GM19438 (cell line): Measurements from ENCODE around the gene KDR.

ENCODE experiments used
- ATAC-seq: cut with Tn5 transposase; IDR thresholded peaks from one replicate; pipeline ENCODE4 v1.9.1; 2021; ENCODE audit warnings: low read depth; ENCODE audit not compliant: unreplicated experiment

The KDR gene

DNA sequence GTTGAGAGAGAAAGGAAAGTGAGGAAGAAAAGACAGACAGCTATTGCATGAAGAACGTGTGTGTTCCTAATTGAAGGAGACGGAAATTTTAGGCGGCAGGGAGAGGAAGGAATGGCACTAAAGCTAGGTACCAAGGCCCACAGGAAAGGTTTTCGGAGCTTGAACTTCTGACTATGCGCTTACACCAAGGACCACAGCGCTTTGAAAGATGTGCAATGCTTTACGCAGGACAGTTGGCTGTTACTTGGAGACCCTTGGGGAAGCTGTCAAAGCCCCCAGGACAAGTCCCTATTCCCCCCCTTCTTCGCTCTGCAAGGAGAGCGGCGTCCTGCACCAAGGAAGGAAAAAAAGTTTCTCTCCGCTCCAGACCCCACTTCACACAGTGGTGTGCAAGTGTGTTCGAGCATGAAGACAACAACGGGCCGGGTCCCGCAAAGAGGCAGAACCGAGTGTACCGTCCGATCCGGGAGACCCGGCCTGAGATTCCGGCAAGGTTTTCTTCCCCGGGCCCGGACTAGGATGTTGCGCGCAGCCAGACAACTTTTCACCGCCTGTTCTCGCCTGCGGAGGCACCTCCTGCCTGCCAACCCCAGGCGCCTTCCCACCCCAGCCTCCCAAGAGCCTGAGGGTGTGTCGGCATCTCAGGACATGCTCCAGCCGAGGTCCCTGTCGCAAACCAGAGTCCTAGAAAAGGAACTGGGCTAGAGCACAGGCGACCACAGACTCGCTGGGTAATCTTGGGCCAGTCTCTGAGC lies 896 bp downstream of the KDR start:
- ATAC-seq: no peak

DNA sequence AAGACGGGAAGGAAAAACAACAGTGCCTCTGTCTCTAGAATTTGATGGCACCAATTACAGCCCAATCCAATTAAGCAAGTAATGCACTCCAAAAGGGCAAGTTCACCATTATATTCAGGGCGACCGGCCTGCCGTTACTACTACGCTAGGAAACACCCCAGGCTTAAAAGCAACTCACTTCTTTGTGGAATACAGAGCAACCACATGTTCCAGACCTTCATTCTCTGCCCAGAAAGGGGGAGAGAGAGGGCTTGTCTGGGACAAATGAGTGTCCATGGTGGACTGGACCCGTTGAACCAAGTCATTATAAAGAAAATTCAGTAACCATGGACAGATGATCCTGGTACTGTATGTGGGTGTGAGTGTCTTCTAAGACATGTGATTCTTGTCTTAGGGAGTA lies 1.6 kb downstream of the KDR start:
- ATAC-seq: no peak

DNA sequence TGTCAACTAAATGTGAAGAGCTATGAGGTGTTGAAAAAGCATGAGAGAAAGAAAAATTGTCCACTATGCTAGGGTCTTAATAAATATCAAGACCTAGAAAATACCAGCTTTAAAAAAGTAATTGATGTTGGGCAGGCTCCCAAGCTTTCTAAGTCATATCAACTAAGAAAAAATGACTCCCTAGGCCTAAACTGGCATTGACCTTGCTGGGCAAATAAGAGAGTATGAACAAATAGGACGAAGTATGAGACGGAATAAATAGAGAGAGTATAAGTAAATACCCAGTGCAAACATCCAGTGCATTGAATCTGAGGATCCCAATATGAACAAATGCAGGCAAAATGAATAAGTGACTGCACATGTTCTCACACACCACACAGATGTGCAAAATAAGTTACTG lies 3.2 kb downstream of the KDR start:
- no peak for ATAC-seq

DNA sequence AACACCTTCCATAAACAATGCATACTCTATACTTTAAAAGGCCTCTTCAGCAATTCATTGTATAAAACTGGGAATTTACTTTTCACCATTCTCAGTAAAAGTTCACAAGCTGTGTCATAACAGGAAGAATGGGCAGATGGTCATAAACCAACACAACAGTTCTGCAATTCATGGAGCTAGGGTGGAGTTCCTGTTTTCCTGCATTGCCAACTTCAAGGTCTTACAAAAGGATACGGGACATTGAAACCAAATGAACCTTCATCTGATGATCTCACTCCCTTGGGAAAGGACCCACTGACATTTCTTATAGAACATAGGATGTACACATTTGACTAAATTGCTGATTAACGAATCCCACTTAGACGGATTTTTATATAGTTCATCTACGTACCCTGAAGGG lies 4.1 kb downstream of the KDR start:
- ATAC-seq: no peak

DNA sequence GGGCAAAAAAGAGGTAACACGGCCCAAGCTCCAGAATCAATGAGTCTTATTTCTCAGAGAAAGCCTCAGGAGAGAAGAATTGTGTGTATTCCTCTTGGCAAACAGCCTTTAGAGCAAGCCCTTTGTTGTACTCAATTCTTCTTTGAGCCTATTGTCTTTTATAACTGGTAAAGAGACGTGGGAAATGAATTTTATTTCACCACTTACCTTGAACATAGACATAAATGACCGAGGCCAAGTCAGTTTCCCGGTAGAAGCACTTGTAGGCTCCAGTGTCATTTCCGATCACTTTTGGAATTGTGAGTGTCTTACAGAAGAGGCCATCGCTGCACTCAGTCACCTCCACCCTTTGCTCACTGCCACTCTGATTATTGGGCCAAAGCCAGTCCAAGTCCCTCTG lies 7.0 kb downstream of the KDR start:
- no peak for ATAC-seq

DNA sequence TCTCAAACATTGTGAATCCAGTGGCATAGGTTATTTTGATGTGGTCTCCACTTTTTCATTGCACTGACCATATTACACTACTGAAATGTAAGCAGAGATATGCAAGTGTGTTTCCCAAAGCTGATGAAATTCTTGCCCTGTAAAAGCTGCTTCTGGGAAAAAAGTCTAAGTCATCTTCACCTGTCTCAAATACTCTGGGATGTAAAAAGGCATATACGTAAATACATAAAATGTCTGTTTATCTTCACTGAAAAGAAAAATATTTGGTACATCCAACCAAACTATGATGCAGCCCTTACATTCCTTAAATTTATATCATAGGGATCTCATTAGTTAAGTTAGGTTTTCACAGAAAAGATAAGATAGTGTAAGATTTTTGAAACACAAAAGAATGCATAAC lies 7.9 kb downstream of the KDR start:
- no peak for ATAC-seq

DNA sequence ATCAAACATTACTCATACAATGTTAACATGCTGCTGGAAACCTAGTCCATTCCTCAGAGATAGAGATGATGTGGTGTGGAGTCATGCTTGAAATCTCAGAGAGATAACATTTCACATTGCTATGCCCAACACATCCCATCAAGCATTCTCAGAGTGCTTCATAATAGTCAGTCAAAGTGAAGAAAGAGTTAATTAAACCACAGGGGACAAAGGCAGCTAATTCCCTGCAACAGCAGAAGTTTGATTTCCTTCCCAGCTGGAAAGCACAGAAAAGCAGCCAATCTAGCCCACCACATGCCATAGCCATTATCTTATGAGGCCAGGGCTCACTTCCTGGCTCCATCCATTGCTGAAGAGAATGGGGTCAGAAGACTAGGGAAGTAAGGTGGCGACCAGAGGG lies 8.9 kb downstream of the KDR start:
- no peak for ATAC-seq

DNA sequence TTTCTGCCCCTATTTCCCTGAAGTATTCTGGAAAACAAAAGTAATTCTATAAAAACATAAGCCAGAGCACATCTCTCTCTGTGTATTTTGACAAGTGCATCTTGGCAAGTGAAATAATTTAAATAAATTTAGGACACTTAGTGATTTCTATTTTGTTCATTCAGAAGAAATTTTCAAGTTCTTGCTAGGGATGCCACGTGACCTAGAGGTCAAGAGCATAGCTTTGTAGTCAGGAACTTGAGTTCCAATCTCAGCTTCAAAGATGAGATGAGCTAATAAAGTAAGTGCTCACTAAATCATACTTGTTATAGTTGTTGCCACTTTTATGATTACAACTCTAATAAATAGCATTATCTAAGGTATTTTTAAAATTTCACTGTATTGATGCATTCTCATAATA lies 13.8 kb downstream of the KDR start:
- no peak for ATAC-seq

DNA sequence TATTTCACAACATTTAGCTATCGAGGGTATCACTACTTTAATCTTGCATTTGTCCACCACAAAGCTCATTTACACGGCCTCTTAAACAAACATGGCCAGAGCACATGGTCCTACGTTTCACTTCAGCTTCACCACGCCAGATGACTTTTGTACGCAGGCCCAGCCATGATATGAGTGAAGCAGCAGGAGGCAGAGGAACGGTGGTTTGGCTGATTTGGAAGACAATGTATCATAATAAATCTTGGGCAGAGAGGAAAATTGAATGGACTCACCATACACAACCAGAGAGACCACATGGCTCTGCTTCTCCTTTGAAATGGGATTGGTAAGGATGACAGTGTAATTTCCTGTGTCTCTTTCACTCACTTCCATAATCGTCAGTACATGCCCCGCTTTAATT lies 15.3 kb downstream of the KDR start:
- no peak for ATAC-seq

DNA sequence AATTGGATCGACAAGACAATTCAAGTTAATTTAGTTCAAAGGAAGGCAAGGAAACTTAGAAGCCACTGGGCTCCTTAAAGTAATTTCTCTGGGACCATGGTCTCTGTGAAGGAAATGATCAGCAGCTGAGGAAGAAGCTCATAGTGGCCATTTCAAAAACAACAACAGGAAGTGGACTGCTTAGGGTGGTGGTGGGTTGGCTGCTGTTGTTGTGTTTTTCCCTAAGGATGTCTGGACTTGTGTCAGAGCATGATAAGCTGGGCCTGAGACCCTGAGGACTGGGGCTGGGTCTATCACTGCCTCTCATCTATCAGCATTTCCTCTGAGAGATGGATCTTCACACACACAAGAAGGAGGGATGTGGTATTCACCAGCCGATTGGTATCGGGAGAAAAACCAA lies 18.3 kb downstream of the KDR start:
- ATAC-seq: no peak

DNA sequence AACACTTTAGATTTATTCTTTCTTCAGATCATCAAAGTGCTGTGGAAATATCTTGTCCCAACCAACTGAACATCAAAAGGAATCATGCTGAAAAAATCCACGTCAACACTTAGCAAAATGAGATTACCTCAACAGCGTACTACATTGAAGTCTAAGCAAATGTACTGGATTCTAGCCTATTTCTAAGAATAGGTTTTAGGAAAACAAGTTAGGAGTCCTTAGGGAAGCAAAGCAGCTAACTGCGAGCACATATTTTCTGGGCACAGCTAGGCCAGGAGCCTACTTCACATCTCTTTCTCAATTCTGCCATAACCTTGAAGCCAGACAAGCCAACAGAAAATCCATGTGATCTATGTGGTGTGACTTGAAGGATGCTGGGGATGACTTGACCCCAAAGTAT lies 22.2 kb downstream of the KDR start:
- no peak for ATAC-seq

DNA sequence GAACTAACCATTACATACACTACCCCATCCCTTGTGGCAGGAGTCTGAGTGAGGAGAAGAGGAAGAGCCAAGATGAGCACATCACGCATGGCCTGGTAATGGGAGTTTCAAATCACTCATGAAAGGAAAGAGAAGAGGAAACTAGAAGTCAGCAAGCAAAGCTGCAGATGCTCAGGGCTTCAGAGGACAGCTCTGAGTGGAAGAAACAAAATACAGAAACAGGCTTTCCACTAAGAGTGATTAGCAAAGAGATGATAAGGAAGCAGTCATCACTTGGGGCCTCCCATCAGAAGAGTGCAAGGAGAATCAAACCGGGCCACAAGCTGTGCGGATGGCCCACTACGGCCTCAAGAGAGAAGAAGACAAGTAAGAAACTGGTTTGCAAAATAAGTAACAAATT lies 25.6 kb downstream of the KDR start:
- no peak for ATAC-seq

DNA sequence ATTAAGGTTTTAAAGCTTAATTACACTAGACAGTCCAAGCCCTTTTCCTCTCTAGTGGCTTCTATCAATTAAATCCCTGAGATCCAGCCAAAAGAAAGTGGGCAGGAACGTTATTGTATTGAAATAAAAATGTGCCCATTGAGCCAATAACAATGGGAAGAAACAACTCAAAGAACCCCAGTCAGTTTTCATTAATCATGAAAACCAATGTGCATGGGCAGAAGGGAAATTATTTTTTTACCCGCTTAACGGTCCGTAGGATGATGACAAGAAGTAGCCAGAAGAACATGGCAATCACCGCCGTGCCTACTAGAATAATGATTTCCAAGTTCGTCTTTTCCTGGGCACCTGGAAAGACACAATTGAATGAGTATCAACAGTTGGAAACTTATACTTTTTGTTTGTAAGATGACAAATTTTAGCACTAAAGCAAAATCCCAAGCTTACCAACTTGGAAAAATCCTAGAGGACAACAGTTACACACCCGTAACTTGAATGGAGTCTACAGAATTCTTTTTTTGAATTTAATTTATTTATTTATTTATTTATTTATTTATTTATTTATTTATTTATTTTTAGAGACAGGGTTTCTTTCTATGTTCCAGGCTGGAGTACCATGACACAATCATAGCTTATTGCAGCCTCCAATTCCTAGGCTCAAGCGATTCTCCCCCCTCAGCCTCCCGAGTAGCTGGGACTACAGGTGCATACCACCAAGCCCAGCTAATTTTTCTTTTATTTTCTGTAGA lies 26.8 kb downstream of the KDR start:
- no peak for ATAC-seq

DNA sequence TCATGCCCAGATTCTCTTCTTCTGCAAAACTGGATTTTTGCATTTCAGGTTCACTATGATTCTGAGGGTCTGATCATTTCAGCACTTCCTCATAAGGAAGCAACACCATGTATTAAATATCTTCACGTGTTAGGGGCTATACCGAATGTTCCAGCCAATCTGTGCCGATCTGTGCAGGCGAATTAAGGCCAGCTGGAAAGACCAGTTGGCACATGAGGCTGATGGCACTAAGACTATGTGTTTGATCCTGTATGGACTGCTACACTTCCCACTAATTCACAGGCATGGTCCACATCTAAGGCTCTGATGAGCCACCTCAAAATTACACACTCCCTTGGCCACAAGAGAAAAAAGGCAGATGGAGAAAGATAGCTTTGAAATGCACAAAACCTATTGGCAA lies 28.8 kb downstream of the KDR start:
- ATAC-seq: no peak

DNA sequence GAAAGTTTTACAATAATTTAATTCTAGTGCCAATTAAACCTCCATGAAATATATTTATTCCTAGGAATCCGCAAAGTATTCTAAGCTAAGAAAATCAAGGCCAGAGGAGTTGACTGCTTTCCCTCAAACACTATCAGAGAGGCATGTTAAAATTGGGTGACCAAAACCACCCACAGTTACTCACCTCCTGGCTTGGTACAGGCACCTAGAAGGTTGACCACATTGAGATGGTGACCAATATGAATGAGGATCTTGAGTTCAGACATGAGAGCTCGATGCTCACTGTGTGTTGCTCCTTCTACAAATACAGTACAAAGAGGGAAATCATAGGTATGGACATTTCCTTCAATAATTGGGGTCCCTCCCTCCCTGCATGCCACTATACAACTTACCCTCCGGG lies 29.4 kb downstream of the KDR start:
- no peak for ATAC-seq

DNA sequence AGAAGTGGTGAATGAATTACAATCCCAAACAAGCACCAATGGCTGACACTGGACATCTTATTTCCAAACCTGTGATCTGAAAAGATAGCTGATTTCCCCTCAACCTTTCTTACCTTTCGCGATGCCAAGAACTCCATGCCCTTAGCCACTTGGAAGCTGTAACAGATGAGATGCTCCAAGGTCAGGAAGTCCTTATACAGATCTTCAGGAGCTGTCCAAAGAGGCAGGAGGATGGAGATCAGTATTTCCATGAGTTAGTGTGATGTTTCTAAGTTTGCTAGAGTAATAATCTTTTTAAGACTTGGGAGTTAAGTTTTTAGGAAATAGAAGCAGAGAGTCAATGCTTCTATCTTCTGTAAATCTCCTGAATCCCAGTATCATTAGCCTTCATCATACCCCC lies 32.9 kb downstream of the KDR start:
- ATAC-seq: no peak

DNA sequence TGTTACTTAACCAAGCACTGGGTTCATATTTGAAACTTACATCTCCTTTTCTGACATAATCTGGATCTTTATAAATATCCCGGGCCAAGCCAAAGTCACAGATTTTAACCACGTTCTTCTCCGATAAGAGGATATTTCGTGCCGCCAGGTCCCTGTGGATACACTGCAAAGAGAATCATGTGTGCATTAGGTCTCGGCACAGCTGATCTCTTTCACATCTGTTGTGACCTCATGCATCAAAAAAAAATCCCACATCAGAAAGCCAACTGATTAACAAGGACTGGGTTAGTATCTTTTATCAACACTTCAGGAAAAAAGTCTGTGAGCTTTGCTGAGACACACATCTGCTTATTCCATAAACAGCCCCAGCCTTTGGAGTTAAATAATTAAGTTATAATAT lies 35.5 kb downstream of the KDR start:
- no peak for ATAC-seq

DNA sequence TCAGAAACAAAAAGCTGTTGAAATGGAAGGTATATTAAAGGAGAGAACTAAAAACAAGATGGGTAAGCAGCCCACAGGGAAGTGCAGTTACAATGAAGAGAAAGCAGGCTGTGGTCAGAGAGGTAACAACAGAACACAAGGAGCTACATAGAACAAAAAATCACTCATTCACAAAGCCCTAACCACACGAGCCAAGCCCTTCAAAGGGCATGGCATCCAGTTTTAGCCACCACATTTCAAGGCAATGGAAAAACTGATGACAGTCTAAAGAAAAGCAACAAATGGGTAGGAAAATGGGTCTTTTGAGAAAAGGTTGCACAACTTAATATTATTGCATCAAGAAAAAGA lies 37.5 kb downstream of the KDR start:
- ATAC-seq: no peak

DNA sequence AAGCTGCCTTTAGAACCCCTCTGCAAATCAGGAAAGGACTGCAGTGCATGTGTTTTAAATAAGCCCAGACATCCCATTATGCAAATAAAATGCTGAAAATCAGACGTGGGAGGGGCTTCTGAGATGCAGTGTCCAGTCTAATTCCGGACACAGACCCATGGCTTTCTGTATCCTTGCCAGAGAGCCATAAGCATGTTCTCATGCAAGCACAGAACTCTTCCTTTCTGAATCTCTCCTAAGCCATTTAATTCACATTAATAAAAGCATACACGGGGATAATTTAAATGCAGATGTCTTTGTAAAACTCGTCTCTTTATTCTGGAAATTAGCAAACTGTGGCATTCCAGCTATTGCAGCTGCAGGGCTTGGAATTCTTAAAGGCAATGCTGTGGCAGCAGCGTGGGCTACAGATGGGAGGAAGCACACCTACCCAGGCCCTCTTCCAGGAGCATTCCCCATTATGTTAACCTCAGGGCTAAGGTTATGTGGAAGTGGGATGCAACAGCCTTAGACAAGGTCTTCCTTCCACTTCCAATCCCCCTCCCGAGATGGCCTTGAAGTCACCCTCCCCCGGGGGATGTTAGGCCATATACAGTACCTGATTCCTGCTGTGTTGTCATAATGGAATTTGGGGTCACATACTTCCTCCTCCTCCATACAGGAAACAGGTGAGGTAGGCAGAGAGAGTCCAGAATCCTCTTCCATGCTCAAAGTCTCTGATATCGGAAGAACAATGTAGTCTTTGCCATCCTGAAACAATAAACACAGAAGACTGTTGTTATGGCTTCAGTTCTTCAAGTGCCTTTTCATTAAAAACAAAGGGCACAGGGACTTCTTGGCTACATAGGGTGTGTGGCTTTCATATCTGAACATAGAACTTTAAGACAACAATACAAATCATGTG lies 38.1 kb downstream of the KDR start:
- ATAC-seq: no peak

DNA sequence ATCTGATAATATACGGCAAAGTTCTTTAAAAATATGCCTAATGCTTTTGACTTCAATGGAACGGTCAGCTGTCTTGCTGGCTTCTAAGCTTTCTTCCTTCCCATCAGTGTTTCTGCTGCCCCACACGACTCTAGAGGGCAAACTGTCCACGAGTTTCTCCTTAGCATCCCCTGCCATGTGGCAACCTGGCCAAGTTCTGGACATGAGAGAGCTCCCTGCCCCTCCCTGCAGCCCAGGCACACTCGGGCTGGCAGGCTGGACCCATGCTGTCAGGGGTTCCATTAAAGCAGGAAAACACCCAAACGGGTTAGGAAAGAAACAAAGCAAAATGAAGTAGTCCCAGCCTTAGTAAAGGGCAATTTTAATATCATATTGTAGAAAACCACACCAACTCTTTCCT lies 38.8 kb downstream of the KDR start:
- ATAC-seq: no peak

DNA sequence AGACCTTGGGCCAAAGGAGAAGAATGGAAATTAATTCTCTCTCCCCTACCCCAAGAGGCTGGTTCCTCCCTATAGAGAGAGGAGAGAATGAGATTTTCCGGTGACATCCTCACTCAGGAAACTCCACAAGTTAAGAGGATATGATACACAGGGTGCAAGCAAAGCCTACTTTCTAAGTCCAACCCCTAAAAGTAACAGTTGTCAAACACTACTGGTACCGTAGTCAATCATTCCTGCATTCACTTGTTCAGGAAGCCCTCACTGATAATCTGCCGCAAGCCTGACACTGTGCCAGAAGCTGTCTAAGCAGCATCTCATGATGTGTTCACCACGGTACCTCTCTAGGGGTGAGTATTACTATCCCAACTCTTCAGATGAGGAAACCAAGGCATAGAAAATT lies 41.7 kb downstream of the KDR start:
- ATAC-seq: no peak

DNA sequence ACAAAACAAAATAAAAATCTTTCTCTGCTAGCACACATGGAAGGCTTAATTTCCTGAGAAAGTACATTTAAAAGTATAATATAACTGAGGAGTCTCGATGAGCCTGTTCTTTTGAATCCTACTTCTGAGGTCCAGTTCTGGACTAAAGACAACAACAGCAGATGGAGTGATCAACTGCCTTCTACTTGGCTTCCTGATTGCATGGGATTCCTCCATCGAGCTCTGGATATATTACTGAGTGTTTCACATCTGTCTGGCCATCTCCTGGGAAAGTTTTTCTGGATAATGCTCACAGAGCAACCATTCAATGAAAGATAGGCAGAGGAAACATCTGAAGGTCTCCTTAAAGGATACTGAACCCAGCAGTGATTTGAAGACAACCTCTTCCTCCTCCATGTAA lies 42.6 kb downstream of the KDR start:
- ATAC-seq: no peak
